Motor neuron (in vitro differentiated cells): ENCODE results near the gene RNF224. TPM values are rescaled to one million over a fixed set of nuclear protein-coding genes. Genes with fewer than 3 reads are reported as not detected.
A peak's percentile ranks its signal among the peaks of the same experiment; 100 is the strongest.

Experiments used
- ATAC-seq, 8 experiments: fragments of 200-7000 bp; cut with Tn5 transposase; replicated peaks in 6 of 8; 2 replicates each; pipeline ENCODE4 v1.8.0; 2021; ENCODE audit warnings: mild to moderate bottlenecking in 8 of 8, moderate library complexity in 8 of 8
- H3K27ac ChIP-seq, 2 donors: fragments of 250-450 bp; sonication (Bioruptor Pico); 2 replicates each; pipeline ENCODE4 v1.9.0; 2021; ENCODE audit warnings: antibody characterized with exemption in 2 of 2, mild to moderate bottlenecking in 2 of 2, moderate library complexity in 1 of 2
- H3K4me1 ChIP-seq, 2 donors: fragments of 250-450 bp; sonication (Bioruptor Pico); replicated peaks in 1 of 2; 2 replicates each; pipeline ENCODE4 v1.6.1; 2021; ENCODE audit warnings: antibody characterized with exemption in 2 of 2, mild to moderate bottlenecking in 2 of 2, moderate library complexity in 1 of 2
- H3K4me3 ChIP-seq, 5 donors: fragments of 250-450 bp; sonication (Bioruptor Pico); 2 replicates each; pipeline ENCODE4 v1.9.0; 2021; ENCODE audit warnings: antibody characterized with exemption in 5 of 5, mild to moderate bottlenecking in 5 of 5, moderate library complexity in 4 of 5
- WGBS, 10 experiments: fragments of 450-650 bp; shearing (Covaris generic); methylation state at CpG; one replicate each; pipeline ENCODE4 v1.0.0; 2022; 5-methylcytosine and 5-hydroxymethylcytosine counted together
- in situ Hi-C, 9 experiments: fragments of 400-800 bp; cut with MboI; loops; one replicate each; pipeline ENCODE4 v1.15.0; 2021; ENCODE audit warnings: low sequenced_read_pairs in 9 of 9, low pct_unique_long_range_greater_than_20kb in 2 of 9; ENCODE audit not compliant: unreplicated experiment in 9 of 9
- total RNA-seq, 8 experiments: library from RNA; unstranded; fragments of 300-600 nt; gene quantifications; 2 replicates each; pipeline versions ENCODE4 v1.2.3 to v1.2.4, GENCODE V29; 2022

Gene RNF224
- total RNA-seq, 8 experiments from 2014 or later: 0.23 to 1.1 (median 0.46) TPM

GRCh38 chr9:137195525-137196220 is 31.6 kb upstream of the RNF224 start:
- H3K4me1 ChIP-seq: peaks cover 7 to 13% of the 10 kb centered on the region in 2 donors
- H3K4me3 ChIP-seq: no peak overlapping the region
- ATAC-seq: no peak
- in situ Hi-C loops: no loop called here
- 67 to 85% (median 80%) methylated on average over 1 to 4 of the region's 21 CpGs; no CpG with 5 or more reads in 6 of the 10 experiments for WGBS, 10 experiments
- H3K27ac ChIP-seq: no peak overlapping the region

GRCh38 chr9:137198051-137198901 is 29.0 kb upstream of the RNF224 start:
- 80 to 100% (median 91%) methylated on average over 1 to 4 of the region's 19 CpGs; no CpG with 5 or more reads in 2 of the 10 experiments for WGBS, 10 experiments
- in situ Hi-C loops: no loop called here
- Histone ChIP-seq H3K4me3 (peak overlapping the region in 1 of 5 donors; percentile 99), H3K27ac (no peak overlapping the region), H3K4me1 (peaks cover 13 to 19% of the 10 kb centered on the region in 2 donors)
- ATAC-seq: no peak

GRCh38 chr9:137198902-137199283 is 28.4 kb upstream of the RNF224 start:
- no peak for ATAC-seq
- Histone ChIP-seq H3K4me3 (peak overlapping the region in 2 of 5 donors; percentile 89 to 99), H3K4me1 (peaks cover 18 to 21% of the 10 kb centered on the region in 2 donors), H3K27ac (no peak overlapping the region)
- WGBS, 10 experiments: 40 to 93% (median 64%) methylated on average over 1 to 6 of the region's 11 CpGs; no CpG with 5 or more reads in 6 of the 10 experiments
- in situ Hi-C loops: no loop called here

DNA sequence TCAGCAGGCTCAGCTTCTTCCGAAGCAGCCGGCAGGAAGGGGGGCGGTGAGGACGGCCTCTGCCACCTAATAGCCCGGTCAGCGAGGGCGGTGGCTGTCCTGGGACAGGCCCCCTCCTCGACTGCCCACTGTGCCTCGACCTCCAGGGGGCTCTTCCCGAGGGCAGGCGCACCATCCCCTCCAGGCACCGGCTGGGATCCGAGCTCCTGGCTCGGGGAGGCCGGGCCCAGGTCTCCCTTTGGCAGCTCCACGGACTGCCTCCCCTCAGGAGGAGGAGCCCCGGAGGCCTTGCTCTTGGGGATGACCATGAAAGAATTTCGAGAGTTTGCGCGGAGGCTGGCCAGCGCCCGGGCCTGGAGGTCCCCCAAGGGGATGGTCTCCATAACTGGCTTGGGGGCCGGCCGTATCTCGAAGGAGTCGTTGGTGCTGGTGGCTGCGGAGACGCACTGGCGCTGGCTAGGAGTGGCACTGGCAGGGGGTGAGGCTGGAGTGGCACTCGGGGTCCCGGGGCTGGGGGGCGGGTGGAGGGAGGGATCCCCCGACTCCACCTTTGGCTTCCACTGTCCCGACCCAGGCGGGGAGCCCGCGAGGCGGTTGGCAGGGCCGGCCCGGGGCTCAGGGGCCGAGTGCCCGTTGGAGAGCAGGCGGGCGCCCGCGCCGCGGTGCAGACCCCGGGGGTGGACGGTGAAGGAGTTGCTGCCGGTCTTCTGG is 27.7 kb upstream of the RNF224 start:
- no peak overlapping the region for H3K27ac ChIP-seq
- no peak for ATAC-seq
- in situ Hi-C loops: no loop called here
- peaks cover 25 to 28% of the 10 kb centered on the region in 2 donors for H3K4me1 ChIP-seq
- H3K4me3 ChIP-seq: peak overlapping the region; percentile 80 to 99 (median 90)
- 0 to 68% (median 20%) methylated on average over 2 to 6 of the region's 51 CpGs; no CpG with 5 or more reads in 7 of the 10 experiments for WGBS, 10 experiments

DNA sequence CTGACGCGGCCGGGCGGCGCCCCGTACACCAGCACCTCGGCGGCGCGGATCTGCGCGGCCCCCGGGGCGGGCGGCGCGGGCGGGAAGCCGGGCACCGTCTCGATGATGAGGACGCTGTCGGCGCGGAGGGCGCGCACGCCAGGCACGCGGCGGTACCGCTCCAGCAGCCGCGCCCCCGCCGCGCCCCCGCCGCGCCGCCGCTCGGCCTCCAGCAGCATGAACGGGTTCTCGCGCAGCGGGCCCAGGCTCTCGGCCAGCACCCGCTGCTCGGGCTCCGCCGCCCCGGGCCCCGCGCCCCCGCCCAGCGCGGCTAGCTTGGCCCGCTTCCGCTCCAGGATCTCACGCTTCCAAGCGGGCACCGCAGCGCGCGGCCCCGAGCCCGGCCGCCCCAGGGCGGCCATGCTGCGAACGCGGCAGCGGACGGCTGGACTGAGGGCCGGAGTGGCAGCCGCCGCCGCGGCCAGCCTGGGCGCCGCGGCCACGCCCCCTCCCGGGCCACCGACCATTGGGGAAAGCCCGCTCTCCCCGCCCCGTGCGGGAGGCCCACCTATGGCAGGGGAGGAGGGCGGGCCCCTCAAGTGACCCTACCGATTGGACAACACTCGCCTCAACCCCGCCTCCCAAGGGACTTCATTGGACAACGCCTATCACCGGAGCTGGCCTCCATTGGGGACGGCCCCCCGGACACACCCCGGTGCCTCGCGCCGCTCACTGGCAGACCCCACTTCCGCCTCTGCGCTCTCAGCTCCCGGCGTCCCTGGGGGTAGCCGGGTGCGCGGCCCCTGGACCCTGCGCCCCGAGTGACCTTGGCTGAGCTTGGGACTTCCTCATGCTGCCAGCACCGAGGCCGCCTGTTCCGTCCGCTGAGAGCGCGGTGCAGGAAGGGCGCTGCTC is 26.7 kb upstream of the RNF224 start, which contains the start of gene TPRN:
Gene TPRN, minus strand, starts transcription at position 431 of the 894 bp plus-strand sequence. Its CDS starts 30 bp downstream, at position 401.
- Histone ChIP-seq H3K4me1 (peaks cover 27 to 29% of the 10 kb centered on the region in 2 donors), H3K27ac (peak within 1 kb of the TSS; percentile 68 to 80)

DNA sequence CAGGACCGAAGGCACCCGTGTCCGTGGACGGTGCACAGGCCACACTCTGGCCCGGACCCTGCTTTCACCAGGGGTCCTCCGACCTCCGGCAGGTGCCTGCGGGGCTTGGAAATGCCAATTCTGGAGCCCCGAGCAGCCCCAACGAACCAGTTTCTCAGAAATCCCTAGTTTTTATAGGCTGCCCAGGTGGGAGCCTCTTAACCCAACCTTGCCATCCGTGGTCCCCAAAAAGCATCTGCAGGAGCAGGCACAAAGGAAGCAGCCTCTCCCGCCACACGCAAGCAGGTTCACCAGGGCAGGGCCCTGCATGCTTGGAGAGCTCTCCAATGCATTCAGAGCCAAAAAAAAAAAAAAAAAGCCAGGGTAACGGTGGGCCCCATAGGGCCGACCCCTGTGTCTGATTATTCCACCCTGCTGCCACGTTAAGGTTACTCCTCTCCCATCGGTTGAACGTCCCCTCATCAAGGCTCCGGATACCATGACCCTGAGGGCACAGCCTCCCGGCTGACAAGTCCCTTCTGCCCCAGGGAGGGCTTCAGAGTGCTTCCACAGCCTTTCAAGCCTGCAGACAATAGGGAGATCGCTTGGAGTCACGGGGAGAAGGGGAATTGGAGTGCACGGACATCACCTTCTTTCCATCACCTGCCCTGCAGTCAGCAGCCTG is 26.0 kb upstream of the RNF224 start:
- H3K27ac ChIP-seq: peak overlapping the region; percentile 14 to 50
- H3K4me3 ChIP-seq: peak overlapping the region; percentile 80 to 99 (median 90)
- peaks cover 30 to 32% of the 10 kb centered on the region in 2 donors for H3K4me1 ChIP-seq
- ATAC-seq: no peak
- in situ Hi-C loops: no loop called here
- 1 to 33% (median 19%) methylated on average over 1 to 17 of the region's 23 CpGs; no CpG with 5 or more reads in 1 of the 10 experiments for WGBS, 10 experiments

More for the DNA sequence above, 26.7 kb upstream of the RNF224 start, which contains the start of gene TPRN:
- 0% methylated on average over 2 of the region's 118 CpGs; no CpG with 5 or more reads in 9 of the 10 experiments for WGBS, 10 experiments
- H3K4me3 ChIP-seq: peak within 1 kb of the TSS; percentile 80 to 99 (median 90)
- in situ Hi-C loops: no loop called here
- peak; percentile 86 to 96 (median 94) for ATAC-seq

- in situ Hi-C loops: no loop called here
- H3K4me1 ChIP-seq: peaks cover 35 to 36% of the 10 kb centered on the region in 2 donors
Measured at GRCh38 chr9:137202966-137203365, 24.3 kb upstream of the RNF224 start.

DNA sequence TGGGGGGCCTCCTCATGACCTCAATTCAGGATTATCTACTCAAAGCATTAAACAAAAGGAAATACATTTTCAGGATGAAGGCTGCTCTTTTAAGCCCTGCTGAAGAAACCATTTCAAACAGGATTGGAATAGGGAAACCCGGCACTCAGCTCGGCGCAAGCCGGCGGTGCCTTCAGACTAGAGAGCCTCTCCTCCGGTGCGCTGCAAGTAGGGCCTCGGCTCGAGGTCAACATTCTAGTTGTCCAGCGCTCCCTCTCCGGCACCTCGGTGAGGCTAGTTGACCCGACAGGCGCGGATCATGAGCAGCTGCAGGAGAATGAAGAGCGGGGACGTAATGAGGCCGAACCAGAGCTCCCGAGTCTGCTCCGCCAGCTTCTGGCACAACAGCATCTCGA is 22.6 kb upstream of the RNF224 start:
- 0 to 41% (median 4%) methylated on average over 3 to 15 of the region's 21 CpGs; no CpG with 5 or more reads in 4 of the 10 experiments for WGBS, 10 experiments
- ATAC-seq: no peak
- in situ Hi-C loops: no loop called here
- peak overlapping the region; percentile 57 to 83 for H3K27ac ChIP-seq
- H3K4me3 ChIP-seq: peak overlapping the region; percentile 85 to 100 (median 96)
- H3K4me1 ChIP-seq: peaks cover 24 to 28% of the 10 kb centered on the region in 2 donors

More at GRCh38 chr9:137202966-137203365, 24.3 kb upstream of the RNF224 start:
- H3K27ac ChIP-seq: no peak overlapping the region
- 44 to 94% (median 63%) methylated on average over 3 to 8 of the region's 8 CpGs; no CpG with 5 or more reads in 5 of the 10 experiments for WGBS, 10 experiments
- no peak overlapping the region for H3K4me3 ChIP-seq
- ATAC-seq: no peak

GRCh38 chr9:137205126-137206069 is 21.9 kb upstream of the RNF224 start, which contains the start of the genes NDOR1 and TMEM203:
NDOR1 (plus strand) TSS chr9:137205700; CDS start chr9:137205778, 78 bp downstream.
TMEM203 (minus strand) TSS chr9:137205648; CDS start chr9:137205414, 234 bp downstream.
- peak within 1 kb of the TSS; percentile 85 to 100 (median 96) for H3K4me3 ChIP-seq
- peak; percentile 20 to 69 (median 39) for ATAC-seq
- WGBS, 10 experiments: 0 to 2% (median 1%) methylated on average over 2 to 23 of the region's 98 CpGs; no CpG with 5 or more reads in 5 of the 10 experiments
- peaks cover 23 to 28% of the 10 kb centered on the region in 2 donors for H3K4me1 ChIP-seq
- peak within 1 kb of the TSS; percentile 57 to 83 for H3K27ac ChIP-seq
- in situ Hi-C loops: no loop called here

- peak overlapping the region; percentile 85 to 100 (median 96) for H3K4me3 ChIP-seq
- H3K4me1 ChIP-seq: peaks cover 20 to 26% of the 10 kb centered on the region in 2 donors
- no peak overlapping the region for H3K27ac ChIP-seq
- in situ Hi-C loops: no loop called here
- 0 to 96% (median 74%) methylated on average over 1 to 7 of the region's 7 CpGs; no CpG with 5 or more reads in 1 of the 10 experiments for WGBS, 10 experiments
- ATAC-seq: no peak
Measured at GRCh38 chr9:137206602-137207001, 20.7 kb upstream of the RNF224 start.
